GM18508 (cell line): ENCODE measurements around the gene RPS6KA6.

Source experiments
- ATAC-seq: cut with Tn5 transposase; IDR thresholded peaks from one replicate; pipeline ENCODE4 v1.9.1; 2021; ENCODE audit warnings: moderate number of reproducible peaks; ENCODE audit not compliant: insufficient read depth, unreplicated experiment

Gene RPS6KA6

DNA sequence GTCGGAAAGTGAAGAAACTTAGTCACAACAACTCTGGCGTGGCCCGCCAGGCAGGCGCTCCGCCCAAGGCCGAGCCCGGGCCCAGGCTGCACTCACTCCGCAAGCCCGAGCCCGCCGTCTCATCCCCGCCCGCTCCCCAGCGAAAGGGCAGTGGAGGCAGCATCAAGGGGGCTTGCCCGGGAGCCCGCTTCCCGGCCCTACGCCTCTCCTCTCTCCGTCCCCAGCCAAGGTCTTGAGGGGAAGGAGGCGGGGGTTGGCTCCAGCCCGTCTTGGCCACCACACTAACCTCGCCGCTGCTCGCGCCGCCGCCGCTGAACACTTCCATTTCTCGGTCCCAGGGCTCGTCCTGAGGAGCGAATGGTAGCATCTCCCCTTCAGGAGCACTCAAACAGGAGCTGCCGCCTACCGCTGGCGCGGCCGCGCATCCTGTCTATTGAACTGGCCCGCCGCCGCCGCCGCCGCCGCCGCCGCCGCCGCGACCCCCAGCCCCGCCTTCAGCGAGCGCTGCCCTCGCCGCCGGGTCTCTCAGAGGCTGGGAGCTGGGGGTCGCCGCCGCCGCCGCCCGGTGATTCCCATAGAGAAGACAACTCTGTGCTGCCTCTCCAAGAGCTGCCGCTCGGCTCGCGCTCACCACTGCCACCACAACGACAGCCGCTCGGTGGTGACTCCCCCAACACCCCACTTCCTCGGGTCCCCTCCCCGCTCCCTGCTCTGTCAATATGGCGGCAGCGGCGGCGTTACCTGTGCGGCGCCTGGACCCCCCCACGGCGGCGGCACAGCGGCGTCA lies at the start of gene RPS6KA6:
RPS6KA6 (minus strand) TSS at position 667 of the 787 bp plus-strand sequence; CDS start at position 367, 300 bp downstream.
- ATAC-seq: no peak

DNA sequence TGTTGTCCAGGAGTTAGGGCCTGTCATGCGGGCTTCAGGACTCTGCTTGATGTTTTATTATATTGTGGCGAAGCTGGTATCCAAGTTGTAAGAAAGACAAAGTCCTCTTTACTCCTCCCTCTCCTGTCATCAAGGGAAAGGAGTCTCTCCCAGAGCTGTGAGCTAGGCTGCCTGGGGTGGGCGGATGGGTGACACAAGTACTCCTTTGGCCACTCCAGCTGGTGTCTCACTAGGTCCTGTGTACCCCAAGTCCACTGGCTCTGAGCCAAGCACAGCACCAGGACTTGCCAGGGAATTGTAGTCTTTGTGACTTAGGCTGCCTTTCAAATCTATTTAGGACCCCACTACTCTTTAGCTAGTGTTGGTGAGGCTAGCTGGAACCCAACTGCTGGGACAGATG lies 36.7 kb upstream of the RPS6KA6 start:
- ATAC-seq: no peak

DNA sequence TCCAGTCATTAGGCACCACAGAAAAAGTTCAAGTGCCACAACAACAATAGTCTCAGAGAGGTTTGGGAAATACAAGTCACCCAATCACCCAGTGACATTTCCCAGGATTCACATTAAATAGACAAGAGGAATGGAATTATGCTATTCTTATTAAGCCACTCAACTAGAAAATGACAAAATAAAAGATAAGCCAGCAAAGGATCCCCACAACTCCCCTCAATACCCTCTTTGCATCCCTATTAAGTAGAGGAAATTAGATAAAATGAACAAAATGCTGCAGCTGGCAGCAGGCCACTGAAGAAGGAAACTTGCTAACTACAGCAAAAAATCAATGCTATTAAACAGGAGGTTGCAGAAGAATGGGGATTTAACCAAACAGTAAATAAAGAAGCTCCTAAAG lies 35.3 kb upstream of the RPS6KA6 start:
- ATAC-seq: no peak

DNA sequence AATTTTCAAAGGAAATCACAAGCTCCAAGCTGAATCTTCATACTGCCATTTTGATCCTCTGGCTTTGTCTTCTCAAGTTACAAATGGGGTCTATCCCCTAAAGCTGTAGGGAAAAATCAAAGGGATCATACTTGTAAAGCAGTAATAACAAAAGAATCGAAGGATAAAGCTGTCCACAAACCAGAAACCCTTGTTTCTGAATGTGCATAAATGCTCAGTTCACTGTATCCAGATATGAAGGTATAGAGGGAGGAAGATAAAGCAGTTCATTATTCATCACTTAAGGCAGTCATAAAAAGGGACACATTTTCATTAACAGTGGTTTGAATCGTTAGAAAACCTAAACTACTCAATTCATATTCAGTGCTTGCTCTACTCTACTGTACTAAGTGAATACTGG lies 33.2 kb upstream of the RPS6KA6 start:
- no peak for ATAC-seq

DNA sequence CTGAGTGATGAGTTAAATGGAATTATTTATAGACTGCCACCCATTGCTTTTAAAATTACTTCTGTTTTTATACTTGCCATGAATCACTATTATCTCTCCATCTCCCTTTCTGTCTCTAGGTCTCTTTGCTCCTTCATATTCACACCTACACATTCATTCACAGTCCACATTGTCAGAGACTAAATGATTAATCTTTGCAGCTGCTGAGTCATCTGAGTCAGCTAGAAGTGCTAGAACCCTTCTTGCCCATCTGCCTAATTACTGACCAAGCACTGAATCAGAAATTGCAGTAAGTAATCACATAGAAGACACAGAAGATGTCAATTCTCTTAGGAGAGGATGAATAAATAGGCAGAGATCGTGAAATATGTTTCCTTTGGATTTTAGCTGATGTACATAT lies 31.6 kb upstream of the RPS6KA6 start:
- no peak for ATAC-seq

DNA sequence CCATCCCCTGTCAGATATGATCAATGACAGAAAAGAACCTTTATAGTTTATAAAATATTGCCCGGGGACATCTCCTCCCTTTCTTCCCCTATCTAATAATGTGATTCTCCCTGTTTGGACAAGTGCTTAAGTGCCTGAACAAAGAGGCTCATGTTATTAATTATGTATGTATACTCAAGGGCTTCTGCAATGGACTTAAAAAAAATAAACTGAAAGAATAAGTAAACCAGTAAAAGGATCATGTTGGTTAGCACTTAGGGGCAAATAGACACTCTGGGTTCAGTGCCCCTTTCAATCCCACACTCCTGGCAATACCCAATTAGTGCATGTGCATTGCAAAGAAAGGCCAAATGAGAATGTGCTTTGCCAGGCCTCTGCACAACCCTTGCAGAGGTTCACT lies 30.7 kb upstream of the RPS6KA6 start:
- ATAC-seq: no peak

DNA sequence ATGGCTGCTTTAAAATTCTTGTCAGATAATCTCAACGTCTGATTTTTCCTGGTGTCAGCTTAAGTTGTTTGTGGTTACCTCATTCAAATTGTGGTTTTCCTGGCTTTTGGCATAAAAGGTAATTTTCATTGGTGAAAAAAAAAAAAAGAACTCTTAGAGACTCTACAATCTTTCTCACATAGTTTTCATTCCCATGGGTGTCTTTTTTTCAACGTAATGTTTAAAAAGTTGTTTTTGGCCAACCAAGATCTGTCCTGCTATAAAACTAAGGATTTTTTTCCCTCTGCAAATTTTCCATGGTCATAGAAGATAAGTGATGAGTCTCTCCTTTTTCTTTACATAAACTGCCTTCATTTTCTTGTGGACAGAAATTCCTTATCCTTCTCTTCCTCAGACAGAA lies 28.9 kb upstream of the RPS6KA6 start:
- ATAC-seq: no peak

DNA sequence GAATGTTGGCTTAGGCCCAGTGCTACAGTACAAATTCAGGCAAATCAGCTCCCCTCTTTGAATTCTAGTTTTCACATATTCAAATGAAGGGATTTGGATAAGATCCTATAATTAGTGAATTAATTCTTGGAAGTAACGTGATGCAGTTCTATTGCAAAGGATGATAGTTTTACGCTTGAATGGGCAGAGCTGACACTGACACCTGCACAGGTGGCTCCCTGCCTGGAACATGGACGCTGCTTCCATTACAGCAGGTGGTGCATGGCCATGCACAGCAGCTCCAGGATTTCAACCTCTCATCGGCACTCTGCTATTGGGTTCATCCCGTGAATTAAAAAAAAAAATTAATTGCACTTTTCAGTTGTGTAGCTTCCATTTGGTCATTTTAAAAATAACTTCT lies 28.4 kb upstream of the RPS6KA6 start:
- no peak for ATAC-seq

DNA sequence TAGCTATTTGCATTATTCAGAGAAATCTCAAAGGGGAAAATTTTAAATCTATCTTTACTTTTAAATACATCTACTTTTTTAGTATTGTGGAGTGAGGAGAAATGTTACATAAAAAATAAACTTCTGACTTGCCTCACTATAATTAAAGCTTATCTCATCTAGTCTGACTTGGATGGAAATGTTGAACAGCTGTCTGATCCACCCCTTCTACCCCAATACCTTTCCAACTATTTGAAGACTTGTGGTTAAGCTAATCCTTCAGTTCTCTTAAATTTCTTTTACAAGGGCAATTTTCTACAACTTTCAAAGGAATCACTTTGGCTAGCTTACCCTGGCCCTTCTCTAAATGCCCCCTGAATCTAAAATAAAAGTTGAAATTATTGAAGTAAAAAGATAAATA lies 17.3 kb upstream of the RPS6KA6 start:
- ATAC-seq: no peak

DNA sequence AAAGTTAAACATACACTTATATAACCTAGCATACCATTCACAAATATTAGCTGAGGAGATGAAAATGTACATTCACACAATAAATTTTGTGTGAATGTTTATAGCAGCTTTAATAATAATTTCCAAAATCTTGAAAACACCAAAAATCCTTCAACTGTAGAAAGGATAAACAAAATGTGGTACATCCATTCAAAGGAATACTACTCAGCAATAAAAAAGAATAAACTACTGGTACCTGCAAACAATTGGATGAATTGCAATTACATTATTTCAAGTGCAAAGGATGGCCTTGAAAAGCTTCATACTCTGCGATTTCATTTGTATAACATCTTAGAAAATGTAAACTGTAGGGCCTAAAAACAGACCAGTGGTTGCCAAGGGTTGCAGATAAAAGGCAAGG lies 11.7 kb upstream of the RPS6KA6 start:
- ATAC-seq: no peak

DNA sequence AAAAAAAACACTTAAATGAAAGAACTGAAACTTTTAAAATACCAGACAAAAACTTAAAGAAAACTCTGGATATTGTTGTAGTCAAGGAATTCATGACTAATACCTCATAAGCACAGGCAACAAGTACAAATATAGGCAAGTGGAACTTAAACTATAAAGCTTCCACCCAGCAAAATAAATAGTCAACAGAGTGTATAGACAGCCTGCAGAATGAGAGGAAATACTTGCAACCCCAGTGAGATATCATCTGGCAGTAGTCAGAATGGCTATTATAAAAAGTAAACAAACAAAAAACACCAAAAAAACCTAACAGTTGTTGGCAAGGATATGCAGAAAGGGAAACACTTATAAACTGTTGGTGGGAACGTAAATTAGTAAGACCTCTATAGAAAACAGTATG lies 9.6 kb upstream of the RPS6KA6 start:
- ATAC-seq: no peak

DNA sequence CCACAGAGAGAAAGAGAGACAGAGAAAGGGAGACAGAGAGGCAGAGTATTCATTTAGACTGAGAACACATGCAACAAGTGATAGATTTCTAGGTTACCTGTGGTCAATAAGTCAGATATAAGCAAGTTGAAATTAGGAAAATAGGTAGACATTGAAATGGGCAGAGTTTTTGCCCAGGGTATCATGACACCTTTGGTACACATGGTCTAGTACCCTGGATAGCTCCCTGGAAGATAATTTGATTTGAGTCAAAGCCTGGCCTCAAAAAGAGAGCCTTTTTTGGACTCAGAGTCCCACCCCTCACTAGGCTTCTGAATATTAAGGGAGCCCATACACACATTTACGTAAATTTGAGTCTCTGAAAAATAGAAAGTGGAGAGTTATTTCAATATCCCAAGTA lies 4.0 kb upstream of the RPS6KA6 start:
- no peak for ATAC-seq

DNA sequence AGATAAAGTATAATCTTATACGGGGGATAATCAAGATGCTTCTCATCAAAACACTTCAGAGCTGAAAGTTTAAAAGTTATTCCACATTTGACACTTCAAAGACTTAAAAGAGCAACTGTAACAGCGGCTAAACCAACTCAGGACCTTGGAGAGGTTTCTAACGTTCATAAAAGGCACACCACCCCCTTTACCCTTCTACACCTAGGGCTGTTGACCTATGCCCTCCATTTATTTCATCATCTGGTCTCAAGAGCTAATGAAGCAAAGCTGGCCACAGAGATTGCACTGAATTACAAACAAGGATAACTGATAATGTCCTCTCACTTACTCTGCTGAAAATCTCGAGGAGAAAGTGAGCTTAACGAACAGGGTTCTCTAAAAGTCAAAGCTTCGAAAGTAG lies 1.1 kb upstream of the RPS6KA6 start:
- ATAC-seq: no peak

DNA sequence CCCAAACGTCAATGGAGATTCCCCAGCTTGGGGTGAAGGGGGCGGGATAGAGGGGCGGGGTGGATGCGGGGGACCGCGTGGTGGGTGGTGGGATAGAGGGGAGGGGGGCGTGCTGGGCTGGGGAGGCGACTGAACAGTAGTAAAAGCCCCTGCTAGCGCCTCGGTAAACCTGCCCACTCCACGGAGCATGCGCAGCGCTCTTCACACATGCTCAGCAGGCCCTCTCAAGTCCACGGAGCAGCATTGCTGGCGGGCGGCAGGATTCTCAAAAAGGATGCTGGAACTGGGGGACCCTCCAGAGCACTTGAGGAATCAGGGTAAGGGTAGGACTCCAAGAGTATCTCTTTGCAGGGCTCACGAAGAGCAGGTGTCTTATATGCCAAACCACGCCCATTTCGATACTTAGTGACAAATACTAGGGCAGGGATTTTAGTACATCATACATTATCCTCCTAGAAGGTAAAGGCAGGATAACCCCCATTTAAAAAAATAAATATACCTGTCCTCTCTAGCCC lies 378 bp upstream of the RPS6KA6 start:
- no peak for ATAC-seq

DNA sequence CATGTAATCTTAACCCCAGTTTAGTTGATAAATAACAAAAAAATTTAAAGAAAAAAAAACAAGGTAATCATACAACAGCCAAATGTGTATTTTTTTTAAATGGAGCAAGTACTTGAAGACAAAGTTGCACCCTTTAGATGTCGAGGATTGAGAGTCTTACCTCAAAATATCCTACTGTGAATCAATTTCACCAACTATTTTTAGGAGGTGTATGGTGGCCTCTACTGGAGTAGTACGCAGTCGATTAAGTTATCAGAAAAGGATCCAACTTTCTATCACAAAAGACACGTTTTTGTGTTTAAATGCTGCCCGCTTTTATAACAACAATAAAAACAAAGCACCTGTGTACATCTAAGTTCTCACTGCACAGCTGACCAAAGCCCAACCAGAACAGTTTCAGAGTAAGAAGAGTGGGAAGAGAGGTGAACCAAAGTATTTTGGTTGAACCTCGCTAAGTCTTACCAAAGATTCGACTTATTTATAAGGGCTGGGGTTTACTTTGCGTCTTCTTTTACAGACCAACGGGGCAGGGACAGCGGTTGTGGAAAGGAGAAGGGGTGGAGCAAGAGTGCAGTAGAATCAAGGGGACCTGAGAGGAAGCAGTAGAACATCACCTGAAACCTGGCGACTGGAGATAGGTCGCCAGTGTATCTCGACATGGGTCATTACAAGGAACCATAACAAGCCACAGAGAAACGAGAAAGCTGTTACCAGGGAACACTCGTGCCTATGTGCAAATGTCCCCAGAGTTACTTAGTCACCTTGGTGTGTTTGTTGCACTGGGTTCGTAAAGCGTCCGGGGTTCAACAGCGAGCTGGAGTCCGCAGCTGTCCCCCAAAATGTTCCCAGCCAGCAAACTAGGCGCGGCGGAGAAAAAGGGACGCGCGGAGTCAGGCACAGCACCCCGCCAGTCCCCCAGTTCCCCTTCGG lies 1.1 kb downstream of the RPS6KA6 start:
- no peak for ATAC-seq

DNA sequence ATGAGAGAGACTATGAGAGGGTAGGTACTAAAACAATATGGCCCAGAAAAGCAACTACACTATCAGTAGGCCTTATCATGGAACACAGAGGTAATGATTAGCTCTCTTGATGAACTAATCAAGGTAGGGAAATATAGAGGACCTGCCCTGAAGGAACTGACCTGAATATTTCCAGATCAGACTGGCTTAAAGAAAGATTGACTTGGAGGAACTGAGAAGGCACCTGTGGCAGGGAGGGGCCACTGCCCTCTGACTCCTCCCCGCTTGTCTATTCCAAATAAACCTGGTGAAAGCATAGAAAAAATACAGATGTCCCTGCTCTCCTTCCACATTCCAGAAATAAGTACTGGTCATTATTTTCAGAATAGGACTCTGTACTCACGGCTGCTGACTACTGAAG lies 5.5 kb downstream of the RPS6KA6 start:
- ATAC-seq: no peak

DNA sequence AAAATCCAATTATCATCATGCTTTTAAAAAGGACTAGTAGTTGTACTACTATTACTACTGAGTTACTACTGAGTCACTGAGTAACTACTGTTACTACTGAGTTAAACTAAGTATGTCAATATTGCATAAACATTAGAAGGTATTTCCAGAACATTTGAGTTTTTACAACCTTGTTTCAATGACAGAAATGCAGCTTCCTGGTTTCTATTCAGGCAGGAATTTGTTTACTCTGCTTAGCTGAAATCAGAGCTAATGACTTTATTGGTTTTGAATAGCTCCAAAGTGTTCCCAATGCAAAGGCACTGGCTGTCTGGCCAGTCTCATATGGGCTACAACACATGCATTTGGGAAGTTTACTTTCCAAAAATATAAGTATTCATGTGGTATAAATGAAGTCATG lies 12.0 kb downstream of the RPS6KA6 start:
- ATAC-seq: no peak

DNA sequence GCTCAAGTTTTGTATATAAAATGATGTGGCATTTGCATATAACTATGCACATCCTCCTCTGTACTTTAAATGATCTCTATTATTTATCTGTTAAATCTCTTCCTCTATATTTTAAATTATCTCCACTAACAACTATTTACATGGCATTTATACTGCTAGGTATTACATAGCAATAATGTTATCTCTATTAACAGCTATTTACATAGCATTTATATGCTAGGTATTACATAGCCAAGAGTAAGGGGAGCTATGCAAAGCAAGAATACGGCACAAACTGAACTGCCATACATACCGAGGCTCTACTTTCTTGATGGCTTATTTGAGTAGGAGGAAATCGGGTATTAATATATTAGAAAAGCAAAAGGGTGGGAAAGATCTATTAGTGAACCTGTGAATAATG lies 12.7 kb downstream of the RPS6KA6 start:
- no peak for ATAC-seq

DNA sequence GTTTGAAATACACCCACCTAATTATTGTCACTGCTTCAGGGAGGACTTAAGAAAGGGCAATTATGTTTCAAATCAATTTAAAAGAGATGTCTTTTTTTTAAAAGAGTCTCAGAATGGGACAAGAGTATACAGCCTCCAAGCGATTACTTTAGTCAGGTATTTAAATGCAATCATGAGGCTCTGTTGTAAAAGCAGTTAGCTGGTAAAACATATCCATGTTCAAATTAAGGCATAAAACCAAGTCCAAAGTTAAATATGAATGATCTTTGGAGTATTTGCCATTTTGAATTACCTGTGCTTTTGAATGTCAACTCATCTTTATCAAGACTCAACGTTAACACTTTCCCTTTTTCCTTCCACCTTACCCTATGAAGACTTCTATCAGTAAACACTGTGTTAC lies 13.7 kb downstream of the RPS6KA6 start:
- ATAC-seq: no peak

DNA sequence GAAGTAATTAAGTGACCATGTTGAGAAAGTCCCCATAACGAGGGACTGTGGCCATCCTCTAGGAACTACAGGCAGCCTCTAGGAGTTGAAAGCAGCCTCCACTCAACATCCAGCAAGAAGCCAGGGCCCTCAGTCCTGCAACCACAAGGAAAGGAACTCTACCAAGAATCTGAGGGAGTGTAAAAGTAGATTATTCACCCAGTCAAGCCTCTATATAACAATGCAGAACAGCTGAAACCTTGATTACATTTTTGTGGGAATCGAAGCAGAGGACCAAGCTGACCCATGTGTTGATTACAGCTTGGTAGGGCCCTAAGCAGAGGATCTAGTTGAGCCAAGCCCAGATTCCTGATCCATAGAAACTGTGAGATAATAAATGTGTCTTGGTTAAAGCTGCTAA lies 17.1 kb downstream of the RPS6KA6 start:
- ATAC-seq: no peak

DNA sequence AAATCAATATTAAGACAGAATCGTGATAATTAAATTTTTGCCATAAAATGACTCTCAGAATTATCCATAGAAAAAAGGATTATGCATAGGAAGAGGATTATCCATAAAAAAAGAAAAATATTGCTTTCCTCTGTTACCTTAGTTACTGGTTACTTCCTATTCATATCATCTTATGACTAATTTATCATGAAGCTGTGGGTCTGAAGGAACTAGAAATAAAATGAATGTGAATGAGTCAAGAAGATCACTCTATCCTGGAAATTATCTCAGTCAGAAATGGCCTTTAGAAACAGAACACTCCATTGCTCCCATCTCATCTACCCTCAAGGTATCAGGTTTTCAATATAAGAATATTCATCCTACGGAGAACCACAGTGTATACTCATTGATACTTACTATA lies 19.4 kb downstream of the RPS6KA6 start:
- no peak for ATAC-seq
